Activated CD4-positive, CD25-positive, alpha-beta regulatory T cell treated with anti-CD3 and anti-CD28 coated beads, Interleukin-2, amount 50 U/mL, for 16 hours (primary cell): Measurements from ENCODE around the gene HCAR1.
"Not testable (repeated sequence)": the region's sequence is repeated elsewhere in the genome, so short reads cannot be mapped to it uniquely, and the experiment has no call there.

Source experiments
- DNase-seq: peaks from one replicate; pipeline ENCODE4 v3.0.0-alpha.2; 2020; ENCODE audit warnings: low read depth, low spot score

Gene HCAR1

GRCh38 chr12:122721057-122721545 is 9.5 kb downstream of the HCAR1 start:
- no peak for DNase-seq

DNA sequence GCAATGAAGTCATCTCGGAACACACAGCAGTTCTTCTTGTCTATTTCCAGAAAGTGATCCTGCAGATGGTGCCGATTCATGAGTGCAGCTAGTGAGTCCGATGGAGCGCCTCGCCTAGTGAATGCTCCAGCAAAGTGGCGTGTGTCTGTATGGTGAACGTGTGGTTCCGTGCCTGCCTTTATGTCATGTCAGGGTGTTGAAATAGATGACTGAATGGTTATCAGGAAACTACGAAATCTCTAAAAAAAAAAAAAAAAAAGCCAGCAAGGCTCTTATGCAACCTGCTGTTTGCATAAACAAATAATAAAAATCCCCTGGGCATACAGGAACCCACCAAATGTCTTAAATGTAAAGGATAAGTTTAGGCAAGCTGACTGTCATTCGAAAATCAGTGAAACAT is 14.0 kb downstream of the HCAR1 start, which contains the start of gene HCAR3:
Gene HCAR3 (minus strand): TSS at position 154 of the 400 bp plus-strand sequence. CDS start 74 bp downstream, at position 80.
- not testable (repeated sequence) for DNase-seq

- DNase-seq, result not testable (repeated sequence)
Measured at GRCh38 chr12:122715211-122715610, 15.4 kb downstream of the HCAR1 start.

- DNase-seq, result not testable (repeated sequence)
Measured at GRCh38 chr12:122713491-122714188, 17.0 kb downstream of the HCAR1 start.

- not testable (repeated sequence) for DNase-seq
Measured at GRCh38 chr12:122711266-122711665, 19.4 kb downstream of the HCAR1 start.

DNA sequence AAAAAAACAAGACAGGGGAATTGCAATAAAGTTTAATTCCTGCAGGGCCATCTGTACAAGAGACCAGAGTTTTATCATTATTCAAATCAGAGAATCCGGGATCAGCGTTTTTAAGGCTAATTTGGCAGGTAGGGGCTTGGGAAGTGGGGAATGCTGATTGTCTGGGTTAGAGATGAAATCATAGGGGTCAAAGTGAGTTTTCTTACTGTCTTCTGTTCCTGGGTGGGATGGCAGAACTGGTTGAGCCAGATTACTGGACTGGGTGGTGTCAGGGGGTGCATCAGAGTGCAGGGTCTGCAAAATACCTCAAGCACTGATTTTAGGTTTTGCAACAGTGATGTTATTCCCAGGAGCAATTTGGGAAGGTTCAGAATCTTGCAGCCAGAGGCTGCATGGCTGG is 20.3 kb downstream of the HCAR1 start:
- DNase-seq, result not testable (repeated sequence)

GRCh38 chr12:122709287-122709686 is 21.4 kb downstream of the HCAR1 start:
- DNase-seq, result not testable (repeated sequence)

- DNase-seq, result not testable (repeated sequence)
Measured at GRCh38 chr12:122703841-122704240, 26.8 kb downstream of the HCAR1 start.

GRCh38 chr12:122702890-122703611 is 27.6 kb downstream of the HCAR1 start, which contains the start of gene HCAR2:
Gene HCAR2, minus strand, starts transcription at chr12:122703357. Its CDS starts 74 bp downstream, at chr12:122703283.
- not testable (repeated sequence) for DNase-seq

- not testable (repeated sequence) for DNase-seq
Measured at GRCh38 chr12:122701481-122701880, 29.2 kb downstream of the HCAR1 start.

- DNase-seq, result not testable (repeated sequence)
Measured at GRCh38 chr12:122700038-122700710, 30.5 kb downstream of the HCAR1 start.

DNA sequence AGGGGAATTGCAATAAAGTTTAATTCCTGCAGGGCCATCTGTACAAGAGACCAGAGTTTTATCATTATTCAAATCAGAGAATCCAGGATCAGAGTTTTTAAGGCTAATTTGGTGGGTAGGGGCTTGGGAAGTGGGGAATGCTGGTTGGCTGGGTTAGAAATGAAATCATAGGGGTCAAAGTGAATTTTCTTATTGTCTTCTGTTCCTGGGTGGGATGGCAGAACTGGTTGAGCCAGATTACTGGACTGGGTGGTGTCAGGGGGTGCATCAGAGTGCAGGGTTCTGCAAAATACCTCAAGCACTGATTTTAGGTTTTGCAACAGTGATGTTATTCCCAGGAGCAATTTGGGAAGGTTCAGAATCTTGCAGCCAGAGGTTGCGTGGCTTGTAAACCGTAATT is 33.7 kb downstream of the HCAR1 start:
- not testable (repeated sequence) for DNase-seq

DNA sequence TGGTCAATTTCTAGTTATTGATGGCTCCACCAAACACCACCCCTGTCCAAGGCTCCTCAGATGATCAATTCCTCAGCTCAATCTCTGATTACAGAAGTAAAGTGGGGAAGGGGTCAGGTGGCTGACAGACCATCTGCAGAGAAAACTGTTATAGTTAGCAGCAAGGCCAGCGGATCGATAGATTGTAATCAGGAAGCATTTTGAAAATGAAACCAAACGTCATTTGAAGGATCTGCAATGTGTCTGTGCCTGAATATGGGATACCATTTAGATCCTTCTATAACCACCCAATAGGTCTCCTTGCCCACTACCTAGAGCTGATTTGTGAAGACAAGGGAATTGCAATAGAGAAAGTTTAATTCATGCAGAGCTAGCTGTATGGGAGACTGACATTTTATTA is 39.1 kb downstream of the HCAR1 start:
- no peak for DNase-seq

GRCh38 chr12:122688291-122688690 is 42.4 kb downstream of the HCAR1 start:
- no peak for DNase-seq

DNA sequence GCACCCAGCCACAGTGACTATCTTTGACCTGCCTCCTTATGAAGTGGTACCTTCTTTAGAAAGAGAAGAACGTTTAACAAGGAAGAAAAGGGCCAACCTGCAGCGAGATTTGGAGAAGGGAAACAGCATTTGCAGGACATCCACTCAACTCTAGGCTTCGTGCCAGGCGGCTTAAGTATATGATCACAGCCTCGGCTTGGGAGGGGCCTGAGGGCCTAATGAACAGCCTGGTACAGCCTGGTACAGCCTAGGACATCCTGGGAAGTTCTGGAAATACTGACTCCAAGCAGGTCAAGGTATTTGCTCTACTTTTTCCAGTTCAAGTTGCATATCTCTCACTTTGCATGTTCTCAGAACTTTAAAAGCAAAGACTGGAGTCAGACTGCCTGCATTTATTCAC is 43.6 kb downstream of the HCAR1 start:
- no peak for DNase-seq

- DNase-seq, result no peak
Measured at GRCh38 chr12:122686538-122686937, 44.1 kb downstream of the HCAR1 start.

- DNase-seq, result no peak
Measured at GRCh38 chr12:122684297-122684813, 46.3 kb downstream of the HCAR1 start.

GRCh38 chr12:122681814-122682213 is 48.8 kb downstream of the HCAR1 start:
- no peak for DNase-seq

DNA sequence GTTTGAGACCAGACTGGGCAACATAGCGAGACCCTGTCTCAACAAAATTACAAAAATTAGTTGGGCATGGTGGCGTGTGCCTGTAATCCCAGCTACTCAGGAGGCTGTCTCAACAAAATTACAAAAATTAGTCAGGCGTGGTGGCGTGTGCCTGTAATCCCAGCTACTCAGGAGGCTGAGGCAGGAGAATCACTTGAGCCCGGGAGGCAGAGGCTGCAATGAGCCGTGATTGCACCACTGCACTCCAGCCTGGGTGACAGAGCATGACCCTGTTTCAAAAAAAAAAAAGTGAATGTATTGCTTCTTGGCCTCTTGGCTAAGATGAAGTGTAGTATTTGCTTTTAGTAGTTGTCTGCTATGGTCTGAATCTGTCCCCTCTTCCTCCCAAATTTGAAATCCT is 49.7 kb downstream of the HCAR1 start:
- DNase-seq, result not testable (repeated sequence)

DNA sequence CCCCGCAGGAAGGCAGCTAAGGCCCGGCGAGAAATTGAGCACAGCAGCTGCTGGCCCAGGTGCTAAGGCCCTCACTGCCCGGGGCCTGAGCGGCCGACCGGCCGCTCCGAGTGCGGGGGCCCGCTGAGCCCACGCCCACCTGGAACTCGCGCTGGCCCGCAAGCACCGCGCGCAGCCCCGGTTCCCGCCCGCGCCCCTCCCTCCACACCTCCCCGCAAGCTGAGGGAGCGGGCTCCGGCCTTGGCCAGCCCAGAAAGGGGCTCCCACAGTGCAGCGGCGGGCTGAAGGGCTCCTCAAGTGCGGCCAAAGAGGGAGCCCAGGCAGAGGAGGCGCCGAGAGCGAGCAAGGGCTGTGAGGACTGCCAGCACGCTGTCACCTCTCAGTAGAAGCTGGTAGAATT is 53.9 kb downstream of the HCAR1 start:
- not testable (repeated sequence) for DNase-seq
